PC-9 (cell line): Measurements from ENCODE around the gene MME. TPM values are rescaled to one million over a fixed set of nuclear protein-coding genes. Genes with fewer than 3 reads are reported as not detected.

Experiments used
- BruUV-seq: library from RNA; stranded (reverse); fragments of 400-500 nt; replicated peaks from 2 replicates; lab custom pipeline; 2021; lab: Mats Ljungman, UMichigan
- CTCF ChIA-PET: fragments of 300-600 bp; sonication (Branson Sonifier 250); formaldehyde crosslinking; loops from one replicate; lab custom pipeline; 2022; ENCODE audit warnings: antibody characterized with exemption; lab: Charles Lee
- POLR2A ChIA-PET: fragments of 300-600 bp; sonication (Branson Sonifier 250); formaldehyde crosslinking; loops from one replicate; lab custom pipeline; 2022; ENCODE audit warnings: antibody characterized with exemption; ENCODE audit not compliant: unreplicated experiment; lab: Charles Lee
- DNase-seq, 2 experiments: peaks; one replicate each; pipeline versions ENCODE4 v3.0.0 to v3.0.0-alpha.2; 2015 to 2022; ENCODE audit warnings: mixed read lengths in 1 of 2
- H2AFZ ChIP-seq: fragments of 200-600 bp; sonication (generic); 2 replicates; pipeline ENCODE4 v1.8.1; 2017; ENCODE audit warnings: antibody characterized with exemption
- H3F3A ChIP-seq: fragments of 200-600 bp; sonication (generic); 2 replicates; pipeline ENCODE4 v1.8.1; 2017; ENCODE audit warnings: antibody characterized with exemption, mild to moderate bottlenecking, low read depth; ENCODE audit not compliant: insufficient read depth
- H3K27ac ChIP-seq: fragments of 200-600 bp; sonication (generic); 2 replicates; pipeline ENCODE4 v1.6.1; 2016; ENCODE audit warnings: mixed run types
- H3K27me3 ChIP-seq: fragments of 200-600 bp; sonication (generic); 2 replicates; pipeline ENCODE4 v1.6.1; 2016; ENCODE audit warnings: low read depth, mixed run types; ENCODE audit not compliant: insufficient read depth
- H3K36me3 ChIP-seq: fragments of 200-600 bp; sonication (generic); 2 replicates; pipeline ENCODE4 v1.6.1; 2016; ENCODE audit warnings: low read depth, mixed run types
- H3K4me1 ChIP-seq: fragments of 200-600 bp; sonication (generic); replicated peaks from 2 replicates; pipeline ENCODE4 v1.6.1; 2016; ENCODE audit warnings: mixed run types; ENCODE audit not compliant: insufficient read depth
- H3K4me2 ChIP-seq: fragments of 200-600 bp; sonication (generic); 2 replicates; pipeline ENCODE4 v1.6.1; 2017; ENCODE audit warnings: mixed run types
- H3K4me3 ChIP-seq: fragments of 200-600 bp; sonication (generic); 2 replicates; pipeline ENCODE4 v1.6.1; 2016; ENCODE audit warnings: mixed run types
- H3K79me2 ChIP-seq: fragments of 200-600 bp; sonication (generic); 2 replicates; pipeline ENCODE4 v1.6.1; 2017; ENCODE audit warnings: low read depth, mixed run types
- H3K9me2 ChIP-seq: fragments of 200-600 bp; sonication (generic); 2 replicates; pipeline ENCODE4 v1.8.1; 2017; ENCODE audit warnings: mild to moderate bottlenecking; ENCODE audit not compliant: insufficient read depth
- H3K9me3 ChIP-seq: fragments of 200-600 bp; sonication (generic); 2 replicates; pipeline ENCODE4 v1.8.1; 2016; ENCODE audit warnings: low read depth; ENCODE audit not compliant: insufficient read depth
- H4K20me1 ChIP-seq: fragments of 200-600 bp; sonication (generic); 2 replicates; pipeline ENCODE4 v1.8.1; 2017; ENCODE audit not compliant: insufficient read depth
- EZH2 ChIP-seq: fragments of 200-600 bp; sonication (generic); IDR thresholded peaks from 2 replicates; pipeline ENCODE4 v1.8.0; 2017; ENCODE audit warnings: antibody characterized with exemption, low read depth
- intact Hi-C: fragments of 100-400 bp; cut with micrococcal nuclease; formaldehyde crosslinking; loops from one replicate; pipeline ENCODE4 v1.10.0; 2022; ENCODE audit not compliant: unreplicated experiment
- total RNA-seq: library from RNA; stranded (reverse); gene quantifications from 2 replicates; pipeline ENCODE4 v1.2.3, GENCODE V29; 2021
- TF ChIP-seq, protein P1 (sequence below): fragments of 200-600 bp; sonication (generic); conservative IDR thresholded peaks from 2 replicates; pipeline ENCODE4 v1.6.1; 2017; ENCODE audit warnings: mixed run types, antibody characterized with exemption, mild to moderate bottlenecking, moderate library complexity

The MME gene
- total RNA-seq, 1 experiment from 2014 or later, result 2.1 TPM

- no peaks in the 10 kb centered on the region for H3F3A ChIP-seq
- no peak overlapping the region for H3K27ac ChIP-seq
- TF ChIP-seq, protein P1, sequence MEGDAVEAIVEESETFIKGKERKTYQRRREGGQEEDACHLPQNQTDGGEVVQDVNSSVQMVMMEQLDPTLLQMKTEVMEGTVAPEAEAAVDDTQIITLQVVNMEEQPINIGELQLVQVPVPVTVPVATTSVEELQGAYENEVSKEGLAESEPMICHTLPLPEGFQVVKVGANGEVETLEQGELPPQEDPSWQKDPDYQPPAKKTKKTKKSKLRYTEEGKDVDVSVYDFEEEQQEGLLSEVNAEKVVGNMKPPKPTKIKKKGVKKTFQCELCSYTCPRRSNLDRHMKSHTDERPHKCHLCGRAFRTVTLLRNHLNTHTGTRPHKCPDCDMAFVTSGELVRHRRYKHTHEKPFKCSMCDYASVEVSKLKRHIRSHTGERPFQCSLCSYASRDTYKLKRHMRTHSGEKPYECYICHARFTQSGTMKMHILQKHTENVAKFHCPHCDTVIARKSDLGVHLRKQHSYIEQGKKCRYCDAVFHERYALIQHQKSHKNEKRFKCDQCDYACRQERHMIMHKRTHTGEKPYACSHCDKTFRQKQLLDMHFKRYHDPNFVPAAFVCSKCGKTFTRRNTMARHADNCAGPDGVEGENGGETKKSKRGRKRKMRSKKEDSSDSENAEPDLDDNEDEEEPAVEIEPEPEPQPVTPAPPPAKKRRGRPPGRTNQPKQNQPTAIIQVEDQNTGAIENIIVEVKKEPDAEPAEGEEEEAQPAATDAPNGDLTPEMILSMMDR, result no peak
- TF ChIP-seq EZH2, result no peak
- no peaks in the 10 kb centered on the region for H4K20me1 ChIP-seq
- no peak overlapping the region; the same call in 1 of the 2 replicates for H2AFZ ChIP-seq
- no peaks in the 10 kb centered on the region for H3K79me2 ChIP-seq
- H3K4me2 ChIP-seq, result no peak overlapping the region
- intact Hi-C loops, result loop anchor here (5.0 kb wide), 1 partner anchor 143 kb away; no protein-coding TSS in a partner anchor
- H3K9me2 ChIP-seq, result no peaks in the 10 kb centered on the region
- no TSS peak for BruUV-seq
- H3K4me1 ChIP-seq, result no peaks in the 10 kb centered on the region
- ChIA-PET POLR2A (no interaction called here), CTCF (no interaction called here)
- H3K27me3 ChIP-seq, result no peaks in the 10 kb centered on the region
- H3K4me3 ChIP-seq, result no peak overlapping the region
- no peaks in the 10 kb centered on the region for H3K9me3 ChIP-seq
- H3K36me3 ChIP-seq, result no peaks in the 10 kb centered on the region
- no peak for DNase-seq
Observed at GRCh38 chr3:155179437-155179827, 99.3 kb downstream of the MME start.

- no peak overlapping the region for H2AFZ ChIP-seq
- no peak overlapping the region for H3K4me2 ChIP-seq
- TF ChIP-seq, protein P1, result no peak
- no peak for TF ChIP-seq EZH2
- no peak overlapping the region for H3K27ac ChIP-seq
- H3K27me3 ChIP-seq, result no peaks in the 10 kb centered on the region
- no peaks in the 10 kb centered on the region for H3K36me3 ChIP-seq
- no TSS peak for BruUV-seq
- intact Hi-C loops, result loop anchor here (5.0 kb wide), 1 partner anchor 142 kb away; no protein-coding TSS in a partner anchor
- no peaks in the 10 kb centered on the region for H3F3A ChIP-seq
- H3K79me2 ChIP-seq, result no peaks in the 10 kb centered on the region
- H4K20me1 ChIP-seq, result no peaks in the 10 kb centered on the region
- H3K4me3 ChIP-seq, result no peak overlapping the region
- ChIA-PET CTCF (no interaction called here), POLR2A (no interaction called here)
- H3K4me1 ChIP-seq, result no peaks in the 10 kb centered on the region
- no peaks in the 10 kb centered on the region for H3K9me3 ChIP-seq
- no peak for DNase-seq
- no peaks in the 10 kb centered on the region for H3K9me2 ChIP-seq
Observed at GRCh38 chr3:155179966-155180757, 100.0 kb downstream of the MME start.

- BruUV-seq, result no TSS peak
- no peak for TF ChIP-seq EZH2
- TF ChIP-seq, protein P1, result no peak
- intact Hi-C loops, result no loop called here
Observed at GRCh38 chr3:155182467-155182866, 102.3 kb downstream of the MME start.

More at GRCh38 chr3:155182467-155182866, 102.3 kb downstream of the MME start:
- ChIA-PET CTCF (no interaction called here), POLR2A (no interaction called here)
- Histone ChIP-seq H3F3A (no peaks in the 10 kb centered on the region), H3K9me2 (no peaks in the 10 kb centered on the region), H2AFZ (no peak overlapping the region), H3K79me2 (no peaks in the 10 kb centered on the region), H3K9me3 (no peaks in the 10 kb centered on the region), H3K4me1 (no peaks in the 10 kb centered on the region), H4K20me1 (no peaks in the 10 kb centered on the region), H3K27ac (no peak overlapping the region), H3K36me3 (no peaks in the 10 kb centered on the region), H3K27me3 (no peaks in the 10 kb centered on the region), H3K4me3 (no peak overlapping the region), H3K4me2 (no peak overlapping the region)
- DNase-seq, result no peak
